Type B pancreatic cell (in vitro differentiated cells): ENCODE results near the gene INPP5J. TPM values are rescaled to one million over a fixed set of nuclear protein-coding genes. Genes with fewer than 3 reads are reported as not detected.

Source experiments
- DNase-seq: peaks from one replicate; pipeline ENCODE4 v3.0.0; 2021; ENCODE audit warnings: mixed read lengths; ENCODE audit not compliant: unreplicated experiment; ENCODE audit errors: extremely low spot score
- H3K27ac Mint-ChIP-seq: 2 replicates; pipeline ENCODE4 v1.8.0; 2021; ENCODE audit warnings: mild to moderate bottlenecking, mixed read lengths
- H3K27me3 Mint-ChIP-seq: 2 replicates; pipeline ENCODE4 v1.8.0; 2021; ENCODE audit warnings: mixed read lengths
- H3K36me3 Mint-ChIP-seq: 2 replicates; pipeline ENCODE4 v1.8.0; 2021; ENCODE audit warnings: mixed read lengths
- H3K4me1 Mint-ChIP-seq: one replicate; pipeline ENCODE4 v1.8.0; 2021; ENCODE audit warnings: mixed read lengths; ENCODE audit not compliant: unreplicated experiment
- H3K4me3 Mint-ChIP-seq: 2 replicates; pipeline ENCODE4 v1.8.0; 2021; ENCODE audit warnings: mild to moderate bottlenecking, mixed read lengths
- H3K9me3 Mint-ChIP-seq: 2 replicates; pipeline ENCODE4 v1.8.0; 2021; ENCODE audit warnings: mixed read lengths
- CTCF ChIP-seq: fragments of 200-600 bp; sonication (generic); conservative IDR thresholded peaks from 2 replicates; pipeline ENCODE4 v1.5.0; 2021; ENCODE audit warnings: antibody characterized with exemption, mild to moderate bottlenecking
- total RNA-seq: library from RNA; stranded (reverse); gene quantifications from 2 replicates; pipeline ENCODE4 v1.2.1, GENCODE V29; 2021; ENCODE audit warnings: low replicate concordance

The INPP5J gene
- total RNA-seq, 1 donor from 2014 or later, result 8.7 TPM

- TF ChIP-seq CTCF, result no peak
- Mint-ChIP-seq H3K27ac (no peak overlapping the region), H3K36me3 (no peaks in the 10 kb centered on the region), H3K4me1 (no peaks in the 10 kb centered on the region), H3K27me3 (peaks cover 8% of the 10 kb centered on the region), H3K4me3 (no peak overlapping the region), H3K9me3 (no peaks in the 10 kb centered on the region)
- DNase-seq, result no peak
Observed at GRCh38 chr22:31128156-31128555, 5.4 kb downstream of the INPP5J start.

GRCh38 chr22:31130873-31131272 lies 8.1 kb downstream of the INPP5J start:
- Mint-ChIP-seq H3K4me3 (no peak overlapping the region), H3K9me3 (no peaks in the 10 kb centered on the region), H3K27me3 (no peaks in the 10 kb centered on the region), H3K27ac (no peak overlapping the region), H3K36me3 (no peaks in the 10 kb centered on the region), H3K4me1 (no peaks in the 10 kb centered on the region)
- DNase-seq, result no peak
- TF ChIP-seq CTCF, result no peak

- DNase-seq, result no peak
- Mint-ChIP-seq H3K9me3 (no peaks in the 10 kb centered on the region), H3K36me3 (no peaks in the 10 kb centered on the region), H3K27ac (no peak overlapping the region), H3K4me1 (no peaks in the 10 kb centered on the region), H3K4me3 (no peak overlapping the region), H3K27me3 (no peaks in the 10 kb centered on the region)
- TF ChIP-seq CTCF, result no peak
Observed at GRCh38 chr22:31133911-31134310, 11.1 kb downstream of the INPP5J start.

- no peak overlapping the region for H3K27ac Mint-ChIP-seq
- TF ChIP-seq CTCF, result no peak
- H3K4me3 Mint-ChIP-seq, result no peak overlapping the region
- no peaks in the 10 kb centered on the region for H3K4me1 Mint-ChIP-seq
- no peaks in the 10 kb centered on the region for H3K36me3 Mint-ChIP-seq
- H3K27me3 Mint-ChIP-seq, result peaks cover 2% of the 10 kb centered on the region
- H3K9me3 Mint-ChIP-seq, result no peaks in the 10 kb centered on the region
- no peak for DNase-seq
Observed at GRCh38 chr22:31134688-31135087, 11.9 kb downstream of the INPP5J start.

- Mint-ChIP-seq H3K27me3 (peaks cover 5% of the 10 kb centered on the region), H3K9me3 (no peaks in the 10 kb centered on the region), H3K4me1 (no peaks in the 10 kb centered on the region), H3K4me3 (no peak overlapping the region), H3K27ac (no peak overlapping the region), H3K36me3 (no peaks in the 10 kb centered on the region)
- no peak for TF ChIP-seq CTCF
- no peak for DNase-seq
Observed at GRCh38 chr22:31135706-31136105, 12.9 kb downstream of the INPP5J start.

GRCh38 chr22:31136155-31136554 lies 13.4 kb downstream of the INPP5J start:
- peaks cover 5% of the 10 kb centered on the region for H3K27me3 Mint-ChIP-seq
- H3K27ac Mint-ChIP-seq, result no peak overlapping the region
- H3K4me1 Mint-ChIP-seq, result no peaks in the 10 kb centered on the region
- H3K36me3 Mint-ChIP-seq, result no peaks in the 10 kb centered on the region
- DNase-seq, result no peak
- no peak for TF ChIP-seq CTCF
- H3K9me3 Mint-ChIP-seq, result no peaks in the 10 kb centered on the region
- H3K4me3 Mint-ChIP-seq, result no peak overlapping the region
